Caco-2 (cell line): ENCODE data around the gene OTOG. TPM values are rescaled to one million over a fixed set of nuclear protein-coding genes. Genes with fewer than 3 reads are reported as not detected.

Experiments used
- BruUV-seq: library from RNA; stranded (reverse); fragments of 400-500 nt; replicated peaks from 2 replicates; lab custom pipeline; 2021; lab: Mats Ljungman, UMichigan
- CTCF ChIA-PET: fragments of 300-600 bp; sonication (Branson Sonifier 250); formaldehyde crosslinking; loops from one replicate; lab custom pipeline; 2022; ENCODE audit warnings: antibody characterized with exemption; lab: Charles Lee
- POLR2A ChIA-PET: fragments of 300-600 bp; sonication (Branson Sonifier 250); formaldehyde crosslinking; loops from one replicate; lab custom pipeline; 2022; ENCODE audit warnings: antibody characterized with exemption; lab: Charles Lee
- DNase-seq, 2 experiments: peaks; one replicate each; pipeline versions ENCODE4 v3.0.0 to v3.0.0-alpha.2; 2020 to 2022
- H3K27me3 ChIP-seq: replicated peaks from 2 replicates; pipeline ENCODE4 v1.6.0; 2011; ENCODE audit warnings: low read length; ENCODE audit not compliant: control insufficient read depth, insufficient read depth
- H3K36me3 ChIP-seq: 2 replicates; pipeline ENCODE4 v1.5.1; 2011; ENCODE audit warnings: low read length; ENCODE audit not compliant: control insufficient read depth, insufficient read depth
- H3K4me1 ChIP-seq: fragments of 250-450 bp; sonication (Bioruptor Pico); 2 replicates; pipeline ENCODE4 v1.5.1; 2020; ENCODE audit warnings: mild to moderate bottlenecking
- H3K4me3 ChIP-seq: 2 replicates; pipeline ENCODE4 v1.5.1; 2011; ENCODE audit warnings: low read depth, mild to moderate bottlenecking, control low read depth, low read length
- H3K9me3 ChIP-seq: fragments of 250-450 bp; sonication (Bioruptor Pico); 2 replicates; pipeline ENCODE4 v1.5.1; 2020; ENCODE audit warnings: mild to moderate bottlenecking, moderate library complexity
- H3K27ac Mint-ChIP-seq: one replicate; pipeline ENCODE4 v1.8.0; 2022; ENCODE audit warnings: mixed read lengths; ENCODE audit not compliant: unreplicated experiment
- H3K27me3 Mint-ChIP-seq: one replicate; pipeline ENCODE4 v1.8.0; 2022; ENCODE audit warnings: mixed read lengths; ENCODE audit not compliant: insufficient read depth, unreplicated experiment
- H3K36me3 Mint-ChIP-seq: one replicate; pipeline ENCODE4 v1.8.0; 2022; ENCODE audit warnings: mild to moderate bottlenecking, mixed read lengths; ENCODE audit not compliant: insufficient read depth, unreplicated experiment
- H3K4me1 Mint-ChIP-seq: one replicate; pipeline ENCODE4 v1.8.0; 2022; ENCODE audit warnings: low read depth, mixed read lengths; ENCODE audit not compliant: unreplicated experiment
- H3K4me3 Mint-ChIP-seq: one replicate; pipeline ENCODE4 v1.8.0; 2022; ENCODE audit warnings: mild to moderate bottlenecking, moderate library complexity, mixed read lengths; ENCODE audit not compliant: unreplicated experiment
- H3K9me3 Mint-ChIP-seq: one replicate; pipeline ENCODE4 v1.8.0; 2022; ENCODE audit warnings: mixed read lengths; ENCODE audit not compliant: unreplicated experiment
- intact Hi-C: fragments of 100-400 bp; cut with micrococcal nuclease; formaldehyde crosslinking; loops from one replicate; pipeline ENCODE4 v1.10.0; 2022; ENCODE audit not compliant: unreplicated experiment
- total RNA-seq: library from RNA; stranded (reverse); gene quantifications from 2 replicates; pipeline ENCODE4 v1.2.3, GENCODE V29; 2022
- TF ChIP-seq, protein P1 (sequence below), 2 experiments: fragments of 200-600 bp in 1 of 2; IDR thresholded peaks; 1 replicate in 1 of 2; 2 replicates in 1 of 2; pipeline versions ENCODE4 v1.5.1 to v1.8.0; 2011 to 2022; ENCODE audit warnings: antibody characterized with exemption in 1 of 2, control low read depth in 1 of 2, inconsistent platforms in 1 of 2, low read depth in 1 of 2, low read length in 1 of 2, mild to moderate bottlenecking in 1 of 2, moderate library complexity in 1 of 2; ENCODE audit not compliant: insufficient read depth in 1 of 2, severe bottlenecking in 1 of 2, unreplicated experiment in 1 of 2

Gene OTOG
- total RNA-seq, 1 experiment from 2014 or later: 0.95 TPM

DNA sequence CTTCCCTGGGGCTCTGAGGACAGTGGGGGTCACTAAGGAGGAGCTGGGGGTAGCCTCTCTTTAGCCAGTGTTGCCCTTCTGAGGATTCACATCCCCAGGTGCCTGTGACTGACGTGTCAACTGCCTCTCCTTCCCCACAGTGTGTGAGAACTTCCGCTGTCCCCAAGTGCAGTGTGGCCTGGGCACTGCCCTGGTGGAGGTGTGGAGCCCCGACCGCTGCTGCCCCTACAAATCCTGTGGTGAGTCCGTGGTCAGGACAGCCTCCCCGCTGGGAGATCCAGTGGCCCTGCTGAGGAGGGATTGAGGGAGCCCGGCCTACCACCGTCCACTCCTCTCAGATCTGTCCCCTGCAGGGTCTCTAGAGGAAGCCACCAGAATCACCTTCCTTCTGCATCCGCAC lies 91.3 kb downstream of the OTOG start:
- Mint-ChIP-seq H3K4me3 (no peak overlapping the region), H3K27me3 (peaks cover 13% of the 10 kb centered on the region), H3K9me3 (no peaks in the 10 kb centered on the region), H3K36me3 (no peaks in the 10 kb centered on the region), H3K27ac (no peak overlapping the region), H3K4me1 (no peaks in the 10 kb centered on the region)
- no peaks in the 10 kb centered on the region for H3K4me1 ChIP-seq
- no peaks in the 10 kb centered on the region for H3K36me3 ChIP-seq
- ChIA-PET CTCF (no interaction called here), POLR2A (no interaction called here)
- no peak for DNase-seq
- no peaks in the 10 kb centered on the region for H3K9me3 ChIP-seq
- intact Hi-C loops: no loop called here
- H3K27me3 ChIP-seq: no peaks in the 10 kb centered on the region
- no peak overlapping the region for H3K4me3 ChIP-seq
- TF ChIP-seq, protein P1, sequence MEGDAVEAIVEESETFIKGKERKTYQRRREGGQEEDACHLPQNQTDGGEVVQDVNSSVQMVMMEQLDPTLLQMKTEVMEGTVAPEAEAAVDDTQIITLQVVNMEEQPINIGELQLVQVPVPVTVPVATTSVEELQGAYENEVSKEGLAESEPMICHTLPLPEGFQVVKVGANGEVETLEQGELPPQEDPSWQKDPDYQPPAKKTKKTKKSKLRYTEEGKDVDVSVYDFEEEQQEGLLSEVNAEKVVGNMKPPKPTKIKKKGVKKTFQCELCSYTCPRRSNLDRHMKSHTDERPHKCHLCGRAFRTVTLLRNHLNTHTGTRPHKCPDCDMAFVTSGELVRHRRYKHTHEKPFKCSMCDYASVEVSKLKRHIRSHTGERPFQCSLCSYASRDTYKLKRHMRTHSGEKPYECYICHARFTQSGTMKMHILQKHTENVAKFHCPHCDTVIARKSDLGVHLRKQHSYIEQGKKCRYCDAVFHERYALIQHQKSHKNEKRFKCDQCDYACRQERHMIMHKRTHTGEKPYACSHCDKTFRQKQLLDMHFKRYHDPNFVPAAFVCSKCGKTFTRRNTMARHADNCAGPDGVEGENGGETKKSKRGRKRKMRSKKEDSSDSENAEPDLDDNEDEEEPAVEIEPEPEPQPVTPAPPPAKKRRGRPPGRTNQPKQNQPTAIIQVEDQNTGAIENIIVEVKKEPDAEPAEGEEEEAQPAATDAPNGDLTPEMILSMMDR (IDR thresholded peaks at IDR 0.05; ENCODE audit: insufficient read depth in 1 of 2, low read depth in 1 of 2, low read length in 1 of 2, severe bottlenecking in 1 of 2, unreplicated experiment in 1 of 2): no peak
- no TSS peak for BruUV-seq

DNA sequence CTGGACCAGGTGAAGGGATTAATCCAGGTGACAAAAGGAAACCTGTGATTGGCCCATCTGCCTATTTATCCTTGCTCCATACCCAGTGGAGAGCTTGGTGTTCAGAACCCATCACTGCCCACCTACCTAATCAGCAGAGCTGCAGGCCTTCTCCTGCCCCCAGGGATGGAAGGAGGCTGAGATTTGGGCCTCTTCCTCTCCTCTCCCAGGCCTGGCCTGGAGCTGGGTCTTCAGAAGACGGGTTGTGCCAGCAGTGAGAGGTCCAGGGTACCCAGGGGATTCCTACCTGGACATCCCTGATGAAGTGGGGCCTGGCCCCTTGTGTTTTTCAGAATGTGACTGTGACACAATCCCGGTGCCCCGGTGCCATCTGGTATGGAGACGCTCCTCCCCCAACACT lies 92.0 kb downstream of the OTOG start:
- intact Hi-C loops: no loop called here
- peaks cover 13% of the 10 kb centered on the region for H3K27me3 Mint-ChIP-seq
- TF ChIP-seq, protein P1 (IDR thresholded peaks at IDR 0.05; ENCODE audit: insufficient read depth in 1 of 2, low read depth in 1 of 2, low read length in 1 of 2, severe bottlenecking in 1 of 2, unreplicated experiment in 1 of 2): no peak
- Histone ChIP-seq H3K9me3 (no peaks in the 10 kb centered on the region), H3K4me3 (no peak overlapping the region), H3K4me1 (no peaks in the 10 kb centered on the region), H3K36me3 (no peaks in the 10 kb centered on the region), H3K27me3 (no peaks in the 10 kb centered on the region)
- POLR2A ChIA-PET: no interaction called here
- no peak for DNase-seq
- H3K4me1 Mint-ChIP-seq: no peaks in the 10 kb centered on the region
- BruUV-seq: no TSS peak
- no peak overlapping the region for H3K27ac Mint-ChIP-seq
- no peaks in the 10 kb centered on the region for H3K36me3 Mint-ChIP-seq
- CTCF ChIA-PET: no interaction called here
- no peaks in the 10 kb centered on the region for H3K9me3 Mint-ChIP-seq
- H3K4me3 Mint-ChIP-seq: no peak overlapping the region

DNA sequence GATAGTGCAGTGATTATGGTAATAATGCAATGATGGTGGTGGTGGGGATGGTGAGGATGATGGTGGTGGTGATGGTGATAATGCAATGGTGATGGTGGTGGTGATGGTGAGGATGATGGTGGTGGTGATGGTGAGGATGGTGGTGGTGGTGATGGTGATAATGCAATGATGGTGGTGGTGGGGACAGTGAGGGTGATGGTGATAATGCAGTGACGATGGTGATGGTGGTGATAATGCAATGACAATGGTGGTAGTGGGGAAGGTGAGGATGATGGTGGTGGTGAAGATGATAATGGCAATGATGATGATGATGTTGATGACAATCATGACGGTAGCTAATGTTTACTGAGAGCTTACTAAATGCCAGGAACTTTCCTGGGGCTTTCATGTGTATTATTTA lies 92.7 kb downstream of the OTOG start:
- Mint-ChIP-seq H3K9me3 (no peaks in the 10 kb centered on the region), H3K4me1 (no peaks in the 10 kb centered on the region), H3K27ac (no peak overlapping the region), H3K36me3 (no peaks in the 10 kb centered on the region), H3K4me3 (no peak overlapping the region), H3K27me3 (peaks cover 13% of the 10 kb centered on the region)
- ChIA-PET POLR2A (no interaction called here), CTCF (no interaction called here)
- intact Hi-C loops: no loop called here
- TF ChIP-seq, protein P1 (IDR thresholded peaks at IDR 0.05; ENCODE audit: insufficient read depth in 1 of 2, low read depth in 1 of 2, low read length in 1 of 2, severe bottlenecking in 1 of 2, unreplicated experiment in 1 of 2): no peak
- no peaks in the 10 kb centered on the region for H3K27me3 ChIP-seq
- H3K36me3 ChIP-seq: no peaks in the 10 kb centered on the region
- BruUV-seq: no TSS peak
- no peak for DNase-seq
- H3K4me3 ChIP-seq: no peak overlapping the region
- H3K9me3 ChIP-seq: no peaks in the 10 kb centered on the region
- no peaks in the 10 kb centered on the region for H3K4me1 ChIP-seq
